H9 (cell line): ENCODE measurements around the gene PRDM2. TPM values are rescaled to one million over a fixed set of nuclear protein-coding genes. Genes with fewer than 3 reads are reported as not detected.

ENCODE experiments used
- DNase-seq: peaks from one replicate; pipeline ENCODE4 v3.0.0-alpha.2; 2017
- H2AFZ ChIP-seq: one replicate; pipeline ENCODE4 v1.6.1; 2013; ENCODE audit warnings: mild to moderate bottlenecking, low read length, control low read depth, moderate library complexity
- H2AK5ac ChIP-seq: 2 replicates; pipeline ENCODE4 v1.6.1; 2013; ENCODE audit warnings: low read length, control low read depth, mixed read lengths; ENCODE audit not compliant: insufficient read length
- H2BK120ac ChIP-seq: one replicate; pipeline ENCODE4 v1.6.1; 2013; ENCODE audit warnings: low read depth, mild to moderate bottlenecking, low read length, control low read depth, inconsistent platforms; ENCODE audit not compliant: poor library complexity, severe bottlenecking
- H2BK12ac ChIP-seq: 2 replicates; pipeline ENCODE4 v1.6.1; 2013; ENCODE audit warnings: low read length, control low read depth, mixed read lengths, low read depth; ENCODE audit not compliant: insufficient read length
- H2BK15ac ChIP-seq: 2 replicates; pipeline ENCODE4 v1.6.1; 2013; ENCODE audit warnings: low read depth, low read length, control low read depth
- H2BK20ac ChIP-seq: one replicate; pipeline ENCODE4 v1.6.1; 2013; ENCODE audit warnings: low read depth, mild to moderate bottlenecking, low read length, control low read depth, inconsistent platforms; ENCODE audit not compliant: poor library complexity, severe bottlenecking
- H2BK5ac ChIP-seq: 2 replicates; pipeline ENCODE4 v1.6.1; 2013; ENCODE audit warnings: low read length, control low read depth, mixed read lengths; ENCODE audit not compliant: insufficient read length
- H3K14ac ChIP-seq: 2 replicates; pipeline ENCODE4 v1.6.1; 2013; ENCODE audit warnings: low read length, control low read depth; ENCODE audit not compliant: insufficient read depth
- H3K18ac ChIP-seq: 2 replicates; pipeline ENCODE4 v1.6.1; 2013; ENCODE audit warnings: low read depth, mild to moderate bottlenecking, mixed read lengths, low read length, control low read depth; ENCODE audit not compliant: insufficient read length
- H3K23ac ChIP-seq: 2 replicates; pipeline ENCODE4 v1.6.1; 2013; ENCODE audit warnings: low read length, control low read depth, mixed read lengths, low read depth; ENCODE audit not compliant: insufficient read length
- H3K23me2 ChIP-seq: 2 replicates; pipeline ENCODE4 v1.6.1; 2013; ENCODE audit warnings: low read depth, mild to moderate bottlenecking, mixed read lengths, low read length, control low read depth; ENCODE audit not compliant: insufficient read length, poor library complexity, severe bottlenecking
- H3K27ac ChIP-seq: 2 replicates; pipeline ENCODE4 v1.5.1; 2013; ENCODE audit warnings: low read length, control low read depth, mixed read lengths, low read depth; ENCODE audit not compliant: insufficient read length
- H3K27me3 ChIP-seq: 2 replicates; pipeline ENCODE4 v1.6.1; 2013; ENCODE audit warnings: low read length, control low read depth, inconsistent platforms; ENCODE audit not compliant: insufficient read depth
- H3K4ac ChIP-seq: 2 replicates; pipeline ENCODE4 v1.6.1; 2013; ENCODE audit warnings: low read depth, mild to moderate bottlenecking, control low read depth, inconsistent platforms, low read length, moderate library complexity
- H3K4me1 ChIP-seq: 2 replicates; pipeline ENCODE4 v1.6.1; 2013; ENCODE audit warnings: low read length, control low read depth, inconsistent platforms; ENCODE audit not compliant: insufficient read depth
- H3K4me2 ChIP-seq: 2 replicates; pipeline ENCODE4 v1.6.1; 2013; ENCODE audit warnings: low read length, control low read depth, mixed read lengths; ENCODE audit not compliant: insufficient read length, insufficient read depth
- H3K56ac ChIP-seq: 2 replicates; pipeline ENCODE4 v1.6.1; 2013; ENCODE audit warnings: low read depth, mild to moderate bottlenecking, mixed read lengths, low read length, control low read depth; ENCODE audit not compliant: insufficient read length
- H3K79me1 ChIP-seq: 2 replicates; pipeline ENCODE4 v1.6.1; 2013; ENCODE audit warnings: low read depth, mild to moderate bottlenecking, moderate library complexity, low read length, control low read depth, inconsistent platforms; ENCODE audit not compliant: insufficient read depth, poor library complexity, severe bottlenecking
- H3K79me2 ChIP-seq: 2 replicates; pipeline ENCODE4 v1.6.1; 2013; ENCODE audit warnings: low read length, control low read depth, inconsistent platforms; ENCODE audit not compliant: insufficient read depth
- H3K9ac ChIP-seq: 2 replicates; pipeline ENCODE4 v1.6.1; 2013; ENCODE audit warnings: low read length, control low read depth, mixed read lengths; ENCODE audit not compliant: insufficient read length; ENCODE audit errors: extremely low read depth
- H3K9me3 ChIP-seq: one replicate; pipeline ENCODE4 v1.6.1; 2013; ENCODE audit warnings: low read depth, low read length, inconsistent platforms; ENCODE audit not compliant: control insufficient read depth
- H3T11ph ChIP-seq: one replicate; pipeline ENCODE4 v1.6.1; 2013; ENCODE audit warnings: mild to moderate bottlenecking, low read length, control low read depth, inconsistent platforms
- H4K20me1 ChIP-seq: one replicate; pipeline ENCODE4 v1.6.1; 2013; ENCODE audit not compliant: control insufficient read depth, insufficient read length, insufficient read depth
- H4K5ac ChIP-seq: 2 replicates; pipeline ENCODE4 v1.6.1; 2013; ENCODE audit warnings: low read depth, mild to moderate bottlenecking, mixed read lengths, low read length, control low read depth; ENCODE audit not compliant: insufficient read length
- H4K8ac ChIP-seq: replicated peaks from 2 replicates; pipeline ENCODE4 v1.6.1; 2013; ENCODE audit warnings: low read length, control low read depth, mixed read lengths, low read depth; ENCODE audit not compliant: insufficient read length
- H4K91ac ChIP-seq: 2 replicates; pipeline ENCODE4 v1.6.1; 2013; ENCODE audit warnings: low read depth, mild to moderate bottlenecking, moderate library complexity, mixed read lengths, low read length, control low read depth; ENCODE audit not compliant: insufficient read length
- H3K27ac Mint-ChIP-seq, 3 experiments: 2 replicates in 2 of 3; 3 replicates in 1 of 3; pipeline ENCODE4 v1.8.0; 2020 to 2021; ENCODE audit warnings: mixed read lengths in 3 of 3, mild to moderate bottlenecking in 1 of 3, moderate library complexity in 1 of 3
- H3K27me3 Mint-ChIP-seq: 2 replicates; pipeline ENCODE4 v1.8.0; 2021; ENCODE audit warnings: low read depth, mild to moderate bottlenecking, moderate library complexity, mixed read lengths
- H3K36me3 Mint-ChIP-seq, 3 experiments: 2 replicates in 2 of 3; 3 replicates in 1 of 3; pipeline ENCODE4 v1.8.0; 2020 to 2021; ENCODE audit warnings: low read depth in 3 of 3, mixed read lengths in 3 of 3; ENCODE audit not compliant: insufficient read depth in 1 of 3
- H3K4me1 Mint-ChIP-seq, 2 experiments: 2 replicates each; pipeline ENCODE4 v1.8.0; 2020; ENCODE audit warnings: mixed read lengths in 2 of 2
- H3K4me3 Mint-ChIP-seq, 2 experiments: 2 replicates in 1 of 2; 3 replicates in 1 of 2; pipeline ENCODE4 v1.8.0; 2020 to 2021; ENCODE audit warnings: mild to moderate bottlenecking in 2 of 2, mixed read lengths in 2 of 2, moderate library complexity in 1 of 2
- H3K9me3 Mint-ChIP-seq, 2 experiments: 2 replicates in 1 of 2; 3 replicates in 1 of 2; pipeline ENCODE4 v1.8.0; 2020; ENCODE audit warnings: mild to moderate bottlenecking in 2 of 2, mixed read lengths in 2 of 2, moderate library complexity in 1 of 2
- CTCF ChIP-seq: fragments of 200-600 bp; sonication (generic); conservative IDR thresholded peaks from 3 replicates; pipeline ENCODE4 v1.8.0; 2021; ENCODE audit warnings: antibody characterized with exemption, mild to moderate bottlenecking
- WGBS: extraction: QIAGEN DNeasy Blood & Tissue Kit; methylation state at CpG from one replicate; pipeline ENCODE4 v1.1.7; 2013; ENCODE audit warnings: missing lambda C conversion rate, low lambda C conversion rate, mixed read lengths; ENCODE audit not compliant: insufficient read length; ENCODE audit errors: extremely low coverage; 5-methylcytosine and 5-hydroxymethylcytosine counted together
- total RNA-seq: library from RNA; stranded (reverse); gene quantifications from 2 replicates; pipeline ENCODE4 v1.2.1, GENCODE V29; 2021

The PRDM2 gene
- total RNA-seq, 1 experiment from 2014 or later = 24.5 TPM

GRCh38 chr1:13681921-13682320 lies 18.1 kb upstream of the PRDM2 start:
- H3K4me3 Mint-ChIP-seq = no peak overlapping the region
- Histone ChIP-seq H3K27ac (no peak overlapping the region), H3K4me1 (no peaks in the 10 kb centered on the region; the same call in 1 of the 2 replicates), H2AFZ (no peak overlapping the region), H3K9ac (no peak overlapping the region), H3K4me2 (no peak overlapping the region), H2AK5ac (no peak overlapping the region), H4K5ac (no peak overlapping the region), H4K20me1 (no peaks in the 10 kb centered on the region), H3K4ac (no peak overlapping the region), H3K79me1 (no peaks in the 10 kb centered on the region), H2BK12ac (no peak overlapping the region), H2BK15ac (no peak overlapping the region), H4K8ac (no peak overlapping the region), H4K91ac (no peak overlapping the region), H3K9me3 (no peaks in the 10 kb centered on the region), H3K27me3 (no peaks in the 10 kb centered on the region; the same call in 1 of the 2 replicates), H3K23me2 (no peaks in the 10 kb centered on the region), H2BK20ac (no peak overlapping the region), H2BK5ac (no peak overlapping the region), H3K23ac (no peak overlapping the region), H3K79me2 (no peaks in the 10 kb centered on the region), H3K14ac (no peak overlapping the region), H3K56ac (no peak overlapping the region), H3T11ph (no peak overlapping the region), H3K18ac (no peak overlapping the region), H2BK120ac (no peak overlapping the region)
- no peak overlapping the region for H3K27ac Mint-ChIP-seq
- peaks cover 30% of the 10 kb centered on the region for H3K27me3 Mint-ChIP-seq
- WGBS = no CpG with 5 or more reads among the region's 1 CpG
- TF ChIP-seq CTCF = no peak
- no peaks in the 10 kb centered on the region for H3K9me3 Mint-ChIP-seq
- DNase-seq = no peak
- no peaks in the 10 kb centered on the region; a peak in 1 of 7 replicates for H3K36me3 Mint-ChIP-seq
- H3K4me1 Mint-ChIP-seq = no peaks in the 10 kb centered on the region
